Activated effector memory CD4-positive, alpha-beta T cell treated with anti-CD3 and anti-CD28 coated beads, Interleukin-2, amount 50 U/mL, for 16 hours (primary cell): ENCODE measurements around the gene SLC37A1.
A peak's percentile ranks its signal among the peaks of the same experiment; 100 is the strongest.

ENCODE experiments used
- DNase-seq: peaks from one replicate; pipeline ENCODE4 v3.0.0-alpha.2; 2020

SLC37A1 gene

DNA sequence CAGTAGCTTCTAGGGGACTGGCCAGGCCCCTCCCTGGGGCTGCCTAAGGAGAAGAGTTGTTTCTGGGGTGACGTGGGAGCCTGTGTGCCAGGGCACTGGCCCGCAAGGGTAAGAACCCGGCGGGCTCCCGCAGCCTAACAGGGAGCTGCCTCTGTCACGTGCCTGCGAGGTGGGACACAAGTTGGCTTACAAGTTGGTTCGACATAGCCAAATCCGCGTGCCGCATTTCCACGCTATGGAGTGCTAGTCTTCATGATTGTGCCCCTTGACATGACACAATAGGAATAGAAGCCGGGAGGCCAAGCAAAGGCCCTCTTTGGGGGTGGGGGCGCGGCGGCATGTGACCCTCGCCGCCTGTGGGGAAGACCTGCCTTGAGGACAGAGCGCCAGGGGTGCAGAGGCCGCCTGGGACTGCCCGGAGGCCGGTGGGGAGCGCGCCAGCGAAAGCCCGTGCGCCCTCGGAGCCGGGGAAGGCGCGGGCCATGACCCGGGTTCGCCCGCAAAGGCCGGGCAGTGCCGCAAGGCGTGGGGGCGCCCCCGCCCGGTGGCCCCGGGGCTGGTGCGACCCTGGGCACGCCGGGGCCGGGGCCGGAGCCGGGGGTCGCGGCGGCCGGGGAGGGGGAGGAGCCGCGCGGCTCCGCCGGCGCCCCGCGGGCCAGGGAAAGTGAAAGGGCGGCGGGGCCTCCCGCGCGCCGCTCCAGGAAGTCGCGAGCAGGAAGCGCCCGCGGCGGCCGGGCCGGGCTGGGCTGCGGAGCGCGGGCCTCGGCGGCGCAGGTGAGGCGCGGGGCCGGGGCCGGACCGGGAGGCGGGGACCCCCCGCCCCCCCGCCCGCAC is at the start of gene SLC37A1:
Gene SLC37A1 (plus strand): TSS at position 702 of the 834 bp plus-strand sequence. CDS start 4,603 bp downstream, outside the sequence.
- DNase-seq, result peak; percentile 80

GRCh38 chr21:42463861-42464515 is 49.7 kb upstream of the SLC37A1 start:
- DNase-seq, result peak; percentile 84

DNA sequence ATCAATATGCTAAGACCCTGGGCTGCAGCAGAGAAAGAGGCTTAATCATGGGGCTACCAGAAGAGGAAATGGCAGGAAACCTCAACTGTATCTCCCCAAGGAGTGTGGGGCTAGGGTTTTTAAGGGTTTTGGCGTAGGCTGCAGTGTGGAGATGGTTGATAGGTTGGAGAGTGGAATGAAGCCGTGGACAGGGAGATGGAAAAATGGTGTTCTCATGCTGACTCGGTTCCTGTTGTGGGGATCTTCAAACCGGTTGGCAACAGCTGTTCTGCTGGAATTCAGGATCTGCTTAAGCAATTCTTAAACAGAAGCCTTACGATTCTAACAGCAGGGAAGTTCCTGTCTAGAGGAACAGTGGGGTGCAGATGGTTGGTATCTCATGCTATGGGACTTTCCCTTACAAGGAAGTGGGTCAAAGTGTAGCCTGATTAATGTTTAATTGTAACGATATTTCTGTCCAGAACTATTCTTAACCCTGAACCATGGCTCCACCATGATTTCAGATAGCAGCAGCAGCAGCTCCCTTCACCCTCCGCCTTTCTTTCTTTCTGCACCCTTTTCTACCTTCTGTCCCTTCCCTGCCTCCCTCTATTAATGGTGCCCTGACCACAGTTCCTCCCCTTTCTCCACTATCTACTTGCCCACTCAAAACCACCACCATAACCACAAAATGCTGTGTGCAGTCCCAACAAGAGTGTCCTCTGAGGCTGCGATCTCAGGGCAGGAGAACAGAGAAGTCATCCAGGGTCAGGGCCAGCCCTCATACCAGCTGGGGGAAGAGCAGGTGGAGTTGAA is 48.4 kb upstream of the SLC37A1 start:
- peak; percentile 52 for DNase-seq

DNA sequence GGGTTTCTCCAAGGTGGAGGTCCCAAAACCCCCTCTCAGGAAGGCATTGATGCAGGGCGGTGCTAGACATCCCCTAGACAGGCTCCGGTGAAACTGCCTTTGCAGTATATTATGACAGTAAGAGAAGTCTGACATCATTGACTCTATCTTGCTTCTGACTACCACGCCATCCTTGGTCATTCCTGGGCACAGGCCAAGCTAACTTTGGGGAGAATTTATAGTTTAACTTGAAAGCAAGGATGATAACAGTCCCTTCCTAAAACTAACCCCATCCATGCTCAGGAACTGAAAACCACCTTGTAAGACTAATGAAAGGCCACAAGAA is 47.9 kb upstream of the SLC37A1 start:
- no peak for DNase-seq

GRCh38 chr21:42466700-42467099 is 47.0 kb upstream of the SLC37A1 start:
- peak; percentile 31 for DNase-seq

DNA sequence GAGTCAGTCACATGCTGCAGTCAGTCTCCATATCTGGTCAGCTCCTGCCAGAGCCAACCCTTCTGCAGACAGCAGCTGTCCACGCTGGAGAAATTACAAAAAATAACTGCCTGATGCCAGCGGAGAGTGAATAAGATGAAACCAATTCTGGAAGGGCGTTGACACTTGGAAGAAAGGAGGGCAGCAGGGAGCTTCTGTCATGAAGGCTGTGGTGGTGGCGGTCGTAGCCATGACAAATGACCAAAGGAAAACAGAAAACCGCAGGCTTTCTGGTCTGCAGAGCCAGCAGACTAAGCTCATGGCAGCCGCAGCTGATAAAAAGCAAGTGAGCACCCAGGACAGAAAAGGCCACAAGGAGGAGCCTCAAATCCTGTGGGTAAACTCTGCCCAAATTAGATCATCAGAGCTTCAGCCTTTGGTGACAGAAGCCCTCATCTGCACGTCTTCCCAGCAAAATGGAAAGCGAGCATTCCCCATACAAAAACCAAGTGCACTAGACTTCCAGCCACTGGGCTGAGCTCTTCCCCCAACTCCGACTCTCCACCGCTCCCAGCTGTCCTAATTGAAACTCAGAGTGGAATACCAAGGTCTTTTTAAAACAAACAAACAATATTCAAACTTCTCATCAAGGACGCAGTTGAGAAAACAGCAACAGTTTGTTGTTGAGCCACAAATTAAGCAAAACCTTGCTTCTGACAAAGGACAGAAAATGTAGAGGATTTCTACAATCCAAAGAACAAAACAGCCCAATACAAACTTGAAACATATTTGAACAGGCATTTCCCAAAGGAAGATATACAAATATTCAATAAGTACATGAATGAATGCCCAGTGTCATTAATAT is 46.3 kb upstream of the SLC37A1 start:
- peak; percentile 31 for DNase-seq

- peak; percentile 30 for DNase-seq
Measured at GRCh38 chr21:42468491-42469131, 45.0 kb upstream of the SLC37A1 start.

GRCh38 chr21:42469272-42469671 is 44.4 kb upstream of the SLC37A1 start:
- no peak for DNase-seq

DNA sequence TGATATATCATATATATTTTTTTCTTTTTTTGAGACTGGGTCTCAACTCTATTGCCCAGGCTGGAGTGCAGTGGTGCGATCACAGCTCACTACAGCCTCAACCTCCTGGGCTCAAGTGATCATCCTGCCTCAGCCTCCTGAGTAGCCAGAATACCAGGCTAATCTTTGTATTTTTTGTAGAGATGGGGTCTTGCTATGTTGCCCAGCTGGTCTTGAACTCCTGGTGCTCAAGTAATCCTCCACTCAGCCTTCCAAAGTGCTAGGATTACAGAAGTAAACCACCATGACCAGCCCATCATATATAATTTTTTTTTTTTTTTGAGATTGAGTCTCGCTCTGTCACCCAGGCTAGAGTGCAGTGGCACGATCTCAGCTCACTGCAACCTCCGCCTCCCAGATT is 43.9 kb upstream of the SLC37A1 start:
- peak; percentile 4 for DNase-seq

DNA sequence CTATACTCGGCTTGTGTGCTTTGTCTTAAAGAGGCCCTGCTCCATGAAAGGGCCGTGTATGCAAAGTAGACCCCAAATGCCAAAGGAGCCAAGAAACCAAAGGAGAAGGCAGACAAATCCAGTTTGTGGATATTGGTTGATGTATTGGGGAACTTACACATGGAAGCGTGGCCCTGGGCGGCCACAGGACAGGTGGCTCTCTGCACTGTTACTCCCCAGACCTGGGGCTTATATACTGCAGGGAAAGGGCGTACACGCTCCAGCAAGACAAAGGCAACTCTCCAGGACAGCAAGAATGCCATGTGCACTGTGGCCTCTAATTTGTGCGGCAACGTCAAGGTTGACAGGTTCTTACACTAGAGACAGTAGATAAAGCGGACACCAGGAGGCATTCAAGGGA is 42.4 kb upstream of the SLC37A1 start:
- DNase-seq, result peak; percentile 21

- peak; percentile 43 for DNase-seq
Measured at GRCh38 chr21:42471716-42472330, 41.8 kb upstream of the SLC37A1 start.

DNA sequence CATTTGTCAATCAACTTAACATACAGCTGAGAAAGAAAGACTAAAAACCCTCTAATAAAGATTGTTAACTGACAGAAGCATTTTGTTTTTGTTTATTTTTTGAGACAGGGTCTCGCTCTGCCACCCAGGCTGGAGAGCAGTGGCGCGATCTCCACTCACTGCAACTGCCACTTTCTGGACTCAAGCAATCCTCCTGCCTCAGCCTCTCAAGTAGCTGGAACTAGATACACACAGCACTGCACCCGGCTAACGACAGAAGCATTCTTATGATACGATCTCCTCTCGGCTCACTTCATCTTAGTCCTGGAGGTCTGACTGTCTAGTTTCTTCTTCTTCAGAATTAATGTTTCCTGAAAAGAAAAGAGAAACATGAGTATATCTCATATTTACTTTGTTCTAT is 41.1 kb upstream of the SLC37A1 start:
- DNase-seq, result peak; percentile 22

DNA sequence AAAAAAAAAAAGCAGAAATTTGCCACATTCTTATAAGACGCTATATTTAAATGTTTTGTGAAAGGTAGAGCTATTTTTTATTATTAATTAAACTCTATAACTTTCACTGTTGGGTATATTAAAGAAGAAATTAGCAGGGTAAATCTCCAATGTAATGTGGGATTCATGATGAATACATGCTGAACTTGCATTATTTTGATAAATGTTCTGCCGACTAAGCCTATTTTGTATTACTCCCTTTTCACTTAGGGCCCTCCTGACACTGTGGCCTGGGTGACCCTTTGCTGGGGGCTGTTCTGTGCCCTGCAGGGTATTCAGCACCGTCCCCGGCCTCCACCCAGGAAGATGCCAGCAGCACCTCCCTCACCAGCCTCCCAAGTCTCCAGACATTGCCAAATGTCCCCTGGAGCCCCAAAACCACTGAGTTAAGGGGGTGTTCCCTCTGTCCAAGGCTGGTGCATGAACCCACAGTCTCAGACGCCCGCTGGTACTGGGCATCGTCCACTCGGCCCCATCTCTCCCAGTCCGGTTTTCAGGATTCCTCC is 40.1 kb upstream of the SLC37A1 start:
- DNase-seq, result peak; percentile 46

DNA sequence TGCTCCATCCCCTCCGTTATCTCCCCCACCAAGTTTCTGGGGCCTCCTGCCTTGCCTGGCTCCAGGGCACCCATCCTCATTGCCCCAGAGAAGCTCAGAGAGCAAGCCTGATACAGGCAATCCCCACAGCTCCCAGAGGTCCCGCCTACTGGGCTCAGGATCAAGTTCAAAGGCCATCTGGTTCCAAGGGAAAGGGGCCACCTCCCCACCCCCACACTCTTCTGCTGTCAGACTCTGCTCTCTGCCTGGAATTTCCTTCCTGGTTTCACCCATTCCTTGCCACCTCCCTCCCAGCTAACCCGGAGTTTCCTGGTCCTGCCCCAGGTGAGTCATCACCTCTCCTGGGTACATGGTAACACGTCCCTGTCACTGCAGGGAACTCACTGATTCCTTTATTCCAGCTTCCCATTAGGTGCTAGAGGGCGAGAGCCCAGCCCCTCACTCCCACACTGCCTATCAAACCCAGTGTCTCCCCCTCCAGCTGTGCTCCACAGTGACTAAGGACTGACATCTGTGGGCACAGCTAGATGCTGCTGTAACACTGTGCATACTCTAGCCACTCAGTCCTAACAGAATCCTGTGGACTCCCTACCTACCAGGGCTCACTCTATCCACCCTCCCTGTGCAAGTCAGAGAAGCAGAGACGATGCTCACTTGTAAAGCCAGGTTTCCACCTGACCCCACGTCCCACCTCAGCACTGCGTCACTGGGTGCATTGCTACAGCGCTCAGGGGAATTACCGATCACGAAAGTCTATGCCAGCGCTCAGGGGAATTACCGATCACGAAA is 39.4 kb upstream of the SLC37A1 start:
- no peak for DNase-seq

- DNase-seq, result no peak
Measured at GRCh38 chr21:42475036-42475435, 38.6 kb upstream of the SLC37A1 start.

DNA sequence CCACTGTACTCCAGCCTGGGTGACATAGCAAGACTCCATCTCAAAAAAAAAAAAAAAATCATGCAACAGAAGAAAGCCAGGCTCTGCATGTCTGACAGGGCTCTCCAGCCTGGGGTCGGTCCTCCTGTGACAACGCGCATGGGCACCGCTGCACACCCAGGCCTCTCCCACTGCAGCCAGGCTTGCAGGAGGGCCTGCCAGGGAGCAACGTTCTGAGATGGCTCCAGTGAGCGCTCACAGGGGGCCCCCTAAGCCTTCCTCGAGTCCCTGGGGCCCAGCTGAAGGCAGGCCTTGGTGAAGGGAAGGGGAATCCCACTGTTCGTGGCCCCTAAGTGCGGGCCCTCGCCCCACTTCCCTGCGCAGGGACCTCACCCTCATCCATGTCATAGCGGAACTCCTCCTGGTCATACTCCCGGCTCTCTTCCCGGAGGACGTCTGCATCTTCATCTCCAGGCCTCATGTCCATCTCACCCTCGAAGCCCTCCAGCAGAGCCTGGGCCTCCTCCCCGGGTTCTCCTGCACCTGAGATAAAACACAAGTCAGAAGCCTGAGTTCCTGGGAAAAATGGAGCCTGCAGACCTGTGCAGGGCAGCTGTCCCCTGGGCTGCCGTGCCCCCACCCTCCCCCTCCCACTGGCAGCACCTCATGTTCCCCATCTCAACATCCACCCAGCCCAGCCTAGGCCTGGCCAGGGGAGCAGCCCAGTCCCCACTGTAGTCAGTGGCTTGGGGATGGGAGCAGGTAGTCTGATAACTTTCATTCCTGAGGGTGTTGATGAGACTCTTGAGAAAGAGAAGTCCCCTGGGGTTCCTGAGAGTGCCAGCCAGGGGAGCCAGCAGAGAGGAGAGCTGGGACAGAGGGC is 37.9 kb upstream of the SLC37A1 start:
- no peak for DNase-seq

- no peak for DNase-seq
Measured at GRCh38 chr21:42476388-42477331, 37.0 kb upstream of the SLC37A1 start.

DNA sequence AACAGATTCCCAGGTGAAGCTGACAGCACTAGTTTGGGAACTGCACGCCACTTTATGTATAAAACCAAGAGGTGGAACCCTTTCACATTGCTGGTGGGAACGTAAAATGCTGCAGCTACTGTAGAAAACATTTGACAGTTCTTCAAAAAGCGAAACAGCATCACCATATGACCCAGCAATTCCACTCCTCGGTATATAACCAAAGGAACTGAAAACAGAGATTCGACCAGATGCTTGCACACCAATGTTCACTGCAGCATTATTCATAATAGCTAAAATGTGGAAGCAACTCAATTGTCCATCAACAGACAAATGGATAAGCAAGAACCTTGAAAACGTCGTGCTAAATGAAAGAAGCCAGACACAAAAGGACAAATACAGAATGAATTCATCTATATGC is 35.1 kb upstream of the SLC37A1 start:
- no peak for DNase-seq
